Left cardiac atrium (tissue), 4 donors: Measurements from ENCODE around the gene PAXIP1. TPM values are rescaled to one million over a fixed set of nuclear protein-coding genes. Genes with fewer than 3 reads are reported as not detected.

Source experiments
- ATAC-seq, 2 donors: fragments of 200-7000 bp; cut with Tn5 transposase; one replicate each; pipeline ENCODE4 v1.9.1; 2020; ENCODE audit warnings: mild to moderate bottlenecking in 2 of 2, moderate library complexity in 2 of 2
- DNase-seq: peaks from one replicate; pipeline ENCODE4 v3.0.0-alpha.2; 2020
- intact Hi-C, 2 donors: fragments of 100-400 bp; cut with DNase I; formaldehyde crosslinking; loops; one replicate each; pipeline versions ENCODE4 v1.14.1 to v1.15.1; 2022 to 2023
- total RNA-seq, 2 donors: library from RNA; stranded (reverse); fragmentation: NEBNext Ultra II Directional; extraction: Animal tissue kit (Norgen Biotek cat#: 25700); gene quantifications; one replicate each; pipeline ENCODE4 v1.2.1, GENCODE V29; 2021
- donor health status: DM: no; HTN: yes; CAD: no.
- donor health status: DM: no; HTN: yes; CAD: no; lungs with severe emphysema.
- donor health status: DM: yes; HTN: yes; CAD: no.
- donor health status: Dilated cardiomyopathy.

The PAXIP1 gene
- total RNA-seq, 2 donors from 2014 or later, result 7.9 to 8.7 TPM

DNA sequence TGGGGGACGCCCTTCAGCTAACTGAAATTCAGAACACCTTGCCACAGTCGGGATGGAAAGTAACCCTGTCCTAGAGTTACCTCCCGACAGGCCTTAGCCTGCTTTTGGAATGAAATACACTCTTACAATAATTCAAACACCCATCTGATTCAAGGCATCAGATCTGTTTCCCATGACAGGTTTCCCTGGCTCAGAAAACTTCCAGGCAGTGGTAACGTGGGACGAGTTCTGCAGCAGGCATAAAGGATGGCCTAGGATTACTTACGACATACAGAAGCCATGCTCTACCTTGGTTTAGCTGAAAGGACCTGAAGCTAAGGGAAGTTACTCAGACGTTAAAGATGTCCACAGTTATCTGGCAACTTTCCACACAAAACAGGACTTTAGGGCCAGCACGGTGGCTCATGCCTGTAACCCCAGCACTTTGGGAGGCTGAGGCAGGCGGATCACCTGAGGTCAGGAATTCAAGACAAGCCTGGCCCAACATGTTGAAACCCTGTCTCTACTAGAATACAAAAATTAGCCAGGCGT is 5.0 kb downstream of the PAXIP1 start:
- intact Hi-C loops, result no loop called here
- ATAC-seq (no peak), DNase-seq (no peak)

DNA sequence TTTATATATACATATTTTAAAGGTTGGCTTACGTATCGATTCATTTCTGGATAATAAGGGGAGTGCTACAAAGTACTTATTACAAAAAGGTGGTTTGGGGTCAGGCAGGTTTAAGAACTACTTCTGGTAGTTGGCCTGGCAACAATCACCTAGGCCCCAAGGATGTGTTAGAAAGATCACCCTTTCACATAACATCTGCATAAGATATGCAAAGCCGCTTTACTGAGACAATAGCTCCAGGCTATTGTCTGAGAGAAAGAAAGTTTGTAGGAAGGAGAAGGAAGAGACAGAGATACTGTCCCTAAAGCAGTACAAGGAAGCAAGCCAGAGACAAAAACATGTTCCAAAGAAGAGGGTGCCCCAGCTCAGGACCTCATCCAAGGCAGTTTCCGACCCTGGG is 6.2 kb downstream of the PAXIP1 start:
- ATAC-seq (no peak), DNase-seq (no peak)
- intact Hi-C loops, result no loop called here

DNA sequence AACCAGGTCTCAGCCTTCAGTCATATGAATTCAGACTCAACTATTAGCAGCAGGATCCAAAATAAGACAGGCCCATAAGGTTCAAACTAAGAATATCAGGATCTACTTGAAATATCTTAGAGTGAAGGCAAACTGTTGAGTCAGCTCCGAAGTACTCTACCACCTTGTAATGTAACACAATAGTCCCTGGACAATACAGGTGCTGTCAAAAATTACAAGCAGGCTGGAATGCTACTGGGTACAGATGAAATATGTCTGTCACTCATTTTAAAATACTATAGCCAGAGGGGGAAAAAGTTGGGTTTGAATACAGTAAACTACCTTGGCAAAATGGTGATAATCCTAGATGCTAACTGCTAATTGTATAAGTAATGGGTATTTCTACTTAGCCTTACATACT is 6.8 kb downstream of the PAXIP1 start:
- ATAC-seq, result no peak
- DNase-seq, result no peak
- intact Hi-C loops, result no loop called here

DNA sequence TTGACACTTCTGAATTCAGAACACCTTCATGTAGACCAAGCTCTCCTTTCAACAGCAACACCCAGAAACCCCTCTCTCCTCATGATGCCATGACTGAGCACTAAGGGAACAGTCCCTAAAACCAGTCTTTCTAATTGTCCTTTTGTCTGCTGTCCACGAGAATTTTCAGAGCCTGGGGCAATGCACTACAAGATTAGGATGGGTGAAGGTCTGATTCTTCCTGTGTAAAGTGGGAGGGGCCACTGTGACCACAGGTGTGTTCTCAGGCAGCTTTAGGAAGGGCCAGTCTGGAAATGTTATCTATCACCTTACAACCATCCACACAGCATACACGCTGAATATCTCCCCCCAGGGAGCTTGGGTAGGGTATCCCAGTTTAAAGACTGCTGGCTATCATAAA is 7.9 kb downstream of the PAXIP1 start:
- intact Hi-C loops, result no loop called here
- no peak for ATAC-seq

DNA sequence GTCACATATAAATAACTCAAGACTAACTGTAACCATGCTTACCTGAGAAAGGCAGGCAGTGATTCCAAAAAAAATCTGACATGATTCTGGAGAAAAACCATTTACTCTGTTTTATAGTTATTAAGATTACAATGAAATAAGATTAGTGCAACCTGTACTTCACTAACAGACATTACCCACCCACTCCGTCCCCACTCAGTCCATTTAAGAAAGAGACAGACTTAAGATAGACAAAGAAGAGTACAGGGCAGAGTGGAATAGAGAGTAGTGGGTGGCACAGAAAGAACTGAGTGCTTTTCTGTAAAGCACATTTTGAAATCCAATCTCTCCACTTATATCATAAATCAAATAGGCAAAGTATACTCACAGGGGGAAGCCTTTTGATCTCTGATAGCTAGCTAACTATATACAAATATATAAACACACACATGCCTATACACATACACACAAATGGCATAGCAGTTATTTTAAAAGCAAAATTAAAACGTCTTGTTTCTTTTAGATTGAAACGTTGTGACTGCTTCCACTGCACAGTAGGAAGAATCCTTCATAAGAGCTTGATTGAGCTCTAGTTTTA is 11.9 kb downstream of the PAXIP1 start:
- DNase-seq (no peak), ATAC-seq (no peak)
- intact Hi-C loops, result no loop called here

More for the DNA sequence above, 7.9 kb downstream of the PAXIP1 start:
- no peak for DNase-seq

DNA sequence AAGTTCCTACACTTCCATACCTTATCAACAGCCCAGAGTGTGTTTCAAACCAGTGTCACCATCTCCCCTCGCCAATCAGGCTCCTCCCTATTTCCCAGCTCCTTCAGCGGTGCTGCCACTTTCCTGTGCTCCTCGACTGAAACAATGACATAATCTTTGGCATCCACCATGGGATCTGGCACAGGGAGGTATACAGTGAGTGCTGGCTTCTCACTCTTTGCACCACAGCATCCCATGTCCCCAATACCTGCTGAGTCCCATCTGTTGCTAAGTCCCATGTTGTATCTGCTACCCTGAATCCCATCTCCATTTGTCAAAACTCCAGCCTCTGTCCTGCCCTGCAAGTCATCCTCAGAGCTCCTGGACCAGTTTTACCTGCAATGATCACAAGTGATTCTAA is 15.4 kb downstream of the PAXIP1 start:
- DNase-seq (no peak), ATAC-seq (no peak)
- intact Hi-C loops, result no loop called here

DNA sequence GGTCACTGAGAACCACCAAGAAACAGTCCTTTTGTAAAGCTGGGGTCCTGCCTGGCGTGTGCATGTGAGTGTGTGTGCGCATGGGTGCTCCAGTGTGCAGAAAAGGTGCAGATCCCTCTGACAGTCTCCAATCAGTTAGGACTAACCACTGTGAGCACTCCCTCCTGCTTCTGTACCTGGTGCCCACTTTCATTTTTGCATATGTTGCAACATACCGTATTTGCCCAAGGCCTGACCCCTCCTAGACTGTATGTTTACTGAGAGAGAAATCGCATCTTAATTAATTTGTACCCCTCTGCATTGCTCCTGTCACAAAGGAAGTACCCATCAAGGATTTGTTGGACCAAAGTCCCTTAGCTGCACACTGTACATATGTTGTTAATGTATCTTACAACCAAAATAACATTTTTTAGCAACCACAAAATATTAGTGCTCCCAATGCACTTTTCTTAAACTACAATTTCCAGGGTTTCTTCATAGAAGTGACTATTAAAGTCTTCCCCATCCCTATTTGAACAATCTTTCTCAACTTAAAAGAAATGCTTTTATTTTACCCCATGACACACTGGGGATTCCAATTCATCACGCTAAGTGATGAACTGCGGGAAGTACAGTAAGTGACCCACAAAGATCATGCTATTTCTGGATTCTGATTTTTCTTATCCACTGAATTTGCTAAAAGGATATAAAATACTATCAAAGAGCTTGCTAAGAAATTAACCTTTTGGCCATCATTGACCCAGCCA is 16.6 kb downstream of the PAXIP1 start:
- ATAC-seq (no peak), DNase-seq (no peak)
- intact Hi-C loops, result no loop called here

DNA sequence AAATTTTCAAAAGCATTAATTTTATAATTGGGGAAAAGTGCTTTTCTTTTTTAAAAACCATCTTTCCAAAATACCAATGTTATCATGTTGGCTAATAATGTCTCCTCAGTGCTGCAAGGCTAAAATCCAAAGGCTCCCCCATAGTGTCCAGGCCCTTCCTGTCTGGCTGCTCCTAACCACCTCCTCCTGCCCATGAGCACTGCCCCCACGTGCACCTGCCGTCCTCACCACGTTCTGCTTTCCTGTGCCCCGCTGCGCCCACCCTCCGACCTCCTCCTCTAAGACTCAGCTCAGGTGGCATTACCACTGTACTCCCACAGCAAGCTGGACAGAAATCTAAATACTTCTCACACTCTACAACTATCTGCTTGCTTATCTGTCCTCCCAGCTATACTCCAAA is 17.7 kb downstream of the PAXIP1 start:
- peak in 1 of 2 donors; percentile 15 for ATAC-seq
- intact Hi-C loops, result no loop called here
- no peak for DNase-seq

DNA sequence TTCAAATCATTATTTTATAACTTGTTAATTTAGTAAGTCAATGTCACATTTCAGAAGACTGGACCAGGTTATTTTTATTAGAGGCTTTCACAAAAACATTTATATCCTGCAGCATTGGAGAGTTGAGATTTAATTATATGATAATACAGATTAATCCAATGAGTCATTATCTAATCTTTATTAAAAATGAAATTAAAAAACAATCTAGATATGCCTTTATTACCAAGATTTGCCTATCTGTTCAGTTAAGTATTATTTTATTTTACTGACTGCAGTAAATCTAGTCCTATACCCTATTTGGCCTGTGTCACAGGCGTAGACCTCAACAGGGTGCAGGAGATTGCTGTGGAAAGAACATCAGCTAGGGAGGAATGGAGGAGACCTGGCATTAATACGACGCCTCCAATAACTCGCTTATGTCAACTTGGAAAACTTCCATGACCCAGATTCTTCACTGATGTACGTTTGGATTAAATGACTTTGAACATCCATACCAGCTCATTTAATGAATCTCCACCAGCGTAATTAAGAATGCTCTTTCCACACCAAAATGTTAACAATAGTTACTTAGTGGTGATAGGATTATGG is 18.2 kb downstream of the PAXIP1 start:
- intact Hi-C loops, result no loop called here
- DNase-seq (no peak), ATAC-seq (peak in 1 of 2 donors; percentile 18)

DNA sequence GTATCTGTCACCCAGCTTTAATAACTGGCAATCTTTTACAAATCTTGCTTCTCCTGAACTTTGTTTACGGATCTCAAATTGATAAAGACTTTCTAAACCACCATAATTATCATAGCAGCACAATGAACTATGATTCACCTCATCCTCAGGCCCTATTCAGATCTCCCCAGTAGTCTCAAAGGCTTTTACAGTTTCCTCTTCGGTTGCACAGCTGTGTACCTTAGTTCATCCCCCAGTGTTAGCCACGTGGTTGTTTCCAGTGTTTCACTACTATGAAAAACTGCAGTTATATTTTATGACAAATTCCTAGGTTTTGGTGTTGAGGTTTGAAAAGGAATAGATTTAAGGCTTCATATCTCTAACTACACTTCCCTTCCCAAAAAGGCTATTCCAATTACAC is 24.9 kb downstream of the PAXIP1 start:
- intact Hi-C loops, result no loop called here
- ATAC-seq, result no peak
- no peak for DNase-seq

DNA sequence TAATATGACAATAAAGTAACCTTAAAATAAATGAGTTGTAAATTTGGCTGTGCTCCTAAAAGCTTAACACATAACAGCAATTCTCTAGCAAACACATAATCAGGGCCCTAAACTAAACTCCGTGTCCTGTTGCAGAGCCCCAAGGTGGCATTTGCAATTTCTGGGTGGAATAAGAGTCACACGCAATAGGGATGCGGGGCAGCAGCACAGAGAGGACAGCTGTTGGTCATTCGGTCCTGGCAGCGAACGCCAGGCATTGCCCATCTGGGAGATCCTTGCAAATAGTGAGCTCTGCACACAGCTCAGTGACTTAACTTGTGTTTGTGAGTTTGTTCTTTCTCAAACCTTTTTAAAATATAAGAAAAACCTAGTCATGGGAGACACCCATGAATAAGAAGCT is 25.7 kb downstream of the PAXIP1 start:
- DNase-seq (no peak), ATAC-seq (no peak)
- intact Hi-C loops, result no loop called here

DNA sequence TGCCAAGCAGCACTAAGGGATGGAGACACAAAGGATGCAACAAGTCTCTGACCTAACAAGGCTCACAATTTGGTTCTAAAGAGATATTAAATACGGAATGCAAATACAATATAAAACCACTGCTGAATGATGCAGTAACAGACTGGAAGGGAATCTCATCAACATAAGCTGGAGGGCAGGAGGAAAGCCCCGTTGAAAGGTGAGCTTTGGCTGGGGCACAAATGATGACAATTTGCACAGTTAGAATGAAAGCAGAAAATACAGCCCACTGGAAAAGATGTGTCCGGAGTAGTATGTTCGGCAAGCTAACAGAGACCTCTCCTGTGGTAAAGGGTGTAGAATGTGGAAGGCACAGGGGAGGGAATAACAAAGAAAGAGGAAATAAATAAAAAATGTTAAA is 26.1 kb downstream of the PAXIP1 start:
- ATAC-seq (no peak), DNase-seq (no peak)
- intact Hi-C loops, result no loop called here

DNA sequence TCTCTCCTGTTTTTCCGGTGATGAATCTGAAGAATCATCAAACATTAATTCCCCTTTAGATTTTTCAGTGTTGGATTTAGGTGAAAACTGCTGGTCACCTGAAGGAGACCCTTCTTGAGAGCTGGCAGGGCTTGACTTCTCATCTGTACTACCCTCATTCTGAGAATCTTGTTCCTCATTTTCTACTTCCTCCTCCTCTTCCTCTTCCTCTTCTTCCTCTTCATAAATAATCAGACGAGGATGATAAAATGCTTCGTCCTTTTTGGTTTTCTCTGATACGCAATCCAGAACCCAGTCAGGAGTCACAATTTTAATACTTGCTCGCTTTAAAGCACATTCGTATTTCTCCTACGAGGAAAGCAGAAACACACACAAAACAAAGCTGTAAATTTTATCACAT is 26.9 kb downstream of the PAXIP1 start:
- DNase-seq, result no peak
- intact Hi-C loops, result no loop called here
- no peak for ATAC-seq

DNA sequence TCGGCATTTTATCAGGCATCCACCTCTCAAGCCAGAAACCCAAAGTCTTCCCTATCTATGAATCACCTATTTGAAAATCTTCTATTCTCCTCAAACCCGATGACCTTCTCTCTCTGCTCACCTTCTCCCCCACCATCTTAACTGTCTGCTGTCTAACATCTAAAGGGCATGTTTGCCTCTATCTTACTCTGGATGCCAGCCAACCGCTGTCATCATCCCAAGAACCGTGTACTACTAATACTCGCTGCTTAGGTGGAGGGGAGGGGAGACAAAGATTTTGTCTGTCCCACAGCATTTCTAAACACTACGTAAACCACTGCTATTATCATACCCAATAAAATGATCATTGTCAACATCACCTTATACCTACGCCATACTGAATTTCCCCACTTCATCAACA is 29.5 kb downstream of the PAXIP1 start:
- DNase-seq, result no peak
- intact Hi-C loops, result no loop called here
- ATAC-seq, result peak in 1 of 2 donors; percentile 26

DNA sequence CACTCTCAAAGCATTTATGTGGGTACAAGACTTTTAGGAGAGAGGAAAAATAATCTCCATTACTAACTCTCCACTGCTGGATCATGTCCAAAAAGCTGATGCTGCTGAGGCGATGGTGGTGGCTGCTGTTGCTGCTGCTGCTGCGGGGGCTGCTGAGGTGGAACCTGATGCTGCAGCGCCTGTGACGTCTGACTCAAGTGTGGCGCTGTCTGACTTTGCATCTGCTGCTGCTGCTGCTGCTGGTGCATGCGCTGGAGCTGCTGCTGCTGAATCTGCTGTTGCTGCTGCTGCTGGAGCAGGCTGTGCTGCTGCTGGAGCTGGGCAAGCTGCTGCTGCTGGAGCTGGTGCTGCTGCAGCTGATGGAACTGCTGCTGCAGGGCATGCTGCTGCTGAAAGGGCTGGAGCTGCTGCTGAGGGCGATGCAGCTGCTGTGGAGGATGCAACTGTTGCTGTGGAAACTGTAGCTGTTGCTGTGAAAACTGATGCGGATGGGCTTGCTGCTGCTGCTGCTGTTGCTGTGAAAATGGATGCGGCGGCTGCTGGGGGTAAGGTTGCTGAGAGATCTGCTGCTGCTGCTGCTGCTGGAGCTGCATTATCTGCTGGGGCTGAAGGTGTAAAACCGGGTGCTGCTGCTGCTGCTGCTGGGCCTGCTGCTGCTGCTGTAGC is 34.5 kb downstream of the PAXIP1 start:
- ATAC-seq (no peak), DNase-seq (no peak)
- intact Hi-C loops, result no loop called here

DNA sequence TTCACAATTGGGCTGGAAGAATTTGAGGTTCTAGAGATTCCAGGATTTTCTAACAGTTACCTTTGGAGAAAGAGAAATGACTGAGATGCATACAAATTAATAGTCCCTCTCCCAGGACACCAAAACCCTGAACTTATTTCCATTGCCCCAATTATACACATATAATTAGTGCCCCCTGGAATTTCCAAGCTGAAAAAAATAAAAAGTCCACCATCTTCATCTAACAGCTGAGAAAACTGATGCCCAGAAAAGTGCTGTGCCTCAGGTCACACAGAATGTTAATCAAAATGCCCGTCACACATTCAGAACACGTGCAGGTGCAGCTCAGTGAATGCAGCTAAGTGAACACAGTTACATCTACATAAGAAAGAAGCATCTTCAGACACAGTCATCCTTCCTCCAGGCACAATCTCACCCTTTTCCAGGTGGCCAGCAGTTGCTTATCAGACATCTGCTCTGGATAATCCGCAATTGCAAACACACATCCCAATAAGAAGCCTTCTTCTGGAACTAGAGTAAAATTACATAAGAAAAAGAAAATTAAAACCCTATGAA is 35.4 kb downstream of the PAXIP1 start:
- DNase-seq (no peak), ATAC-seq (no peak)
- intact Hi-C loops, result no loop called here

DNA sequence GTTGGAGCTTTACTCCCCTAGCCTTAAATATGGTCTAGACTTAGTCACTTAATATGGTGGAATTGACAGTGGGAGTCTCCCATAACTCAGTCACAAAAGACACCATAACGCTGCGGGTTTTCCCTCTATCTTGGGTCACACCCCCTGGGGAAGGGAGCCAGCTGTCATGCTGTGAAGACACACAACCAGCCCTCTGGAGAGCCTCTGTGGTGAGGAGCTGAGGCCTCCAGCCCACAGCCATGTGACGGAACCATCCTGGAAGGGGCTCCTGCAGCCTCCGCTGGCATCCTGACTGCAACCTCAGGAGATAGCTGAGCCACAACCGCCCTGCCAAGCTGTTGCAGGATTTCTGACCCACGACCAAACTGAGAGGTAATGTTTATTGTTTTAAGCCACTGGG is 37.9 kb downstream of the PAXIP1 start:
- no peak for DNase-seq
- no peak for ATAC-seq
- intact Hi-C loops, result no loop called here

DNA sequence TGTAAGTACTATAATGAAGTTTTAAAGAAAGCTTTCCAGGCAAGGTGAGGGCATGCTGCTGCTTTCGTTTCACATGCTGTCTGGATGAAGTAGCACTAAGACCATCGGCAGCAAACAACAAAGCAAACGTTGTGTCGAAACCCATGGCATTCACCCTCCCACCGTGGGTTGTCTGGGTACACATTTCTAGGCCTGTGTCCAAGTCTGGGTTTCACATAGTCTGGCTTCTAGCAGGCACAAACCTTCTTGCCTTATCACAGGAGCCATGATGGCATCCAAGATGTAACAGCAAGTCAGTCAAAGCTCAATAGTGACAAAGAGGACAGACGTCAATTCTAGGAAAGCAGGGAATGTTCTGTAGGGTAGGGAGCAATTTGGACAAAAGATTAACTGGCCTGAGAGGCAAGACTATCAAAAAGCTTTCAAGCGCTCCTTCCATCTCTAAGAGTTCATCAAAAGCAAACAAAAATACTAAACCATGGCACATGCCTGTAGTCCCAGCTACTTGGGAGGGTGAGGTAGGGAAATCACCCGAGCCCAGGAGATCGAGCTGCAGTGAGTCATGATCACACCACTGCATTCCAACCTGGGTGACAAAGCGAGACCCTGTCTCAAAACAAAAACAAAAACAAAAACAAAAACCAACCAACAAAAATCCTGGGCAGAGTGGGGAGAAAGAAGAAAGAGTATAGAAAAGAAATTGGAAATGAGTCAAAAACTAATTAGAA is 42.7 kb downstream of the PAXIP1 start:
- intact Hi-C loops, result no loop called here
- ATAC-seq (no peak), DNase-seq (no peak)

DNA sequence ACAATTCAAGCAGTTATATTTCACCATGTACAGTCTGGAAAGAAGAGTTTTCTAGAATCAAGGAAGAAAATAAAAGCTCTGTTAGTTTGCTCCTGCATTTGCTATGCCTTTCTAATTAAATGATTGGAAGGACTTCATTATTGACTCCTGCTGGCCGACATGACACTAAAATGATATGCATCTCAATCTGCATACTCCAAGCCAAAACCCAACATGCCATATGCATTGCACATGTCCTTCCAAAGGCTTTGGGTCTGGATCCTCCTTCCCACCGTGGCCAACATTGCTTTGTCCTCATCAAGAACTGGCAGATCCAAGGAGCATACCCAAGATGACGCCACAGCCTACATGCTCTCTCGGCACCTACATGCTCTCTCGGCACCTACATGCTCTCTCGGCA is 46.5 kb downstream of the PAXIP1 start:
- intact Hi-C loops, result no loop called here
- DNase-seq (no peak), ATAC-seq (no peak)
